ENCODE data around the gene S100A14.
"Not testable (repeated sequence)": the region's sequence is repeated elsewhere in the genome, so short reads cannot be mapped to it uniquely, and the experiment has no call there.

The S100A14 gene

DNA sequence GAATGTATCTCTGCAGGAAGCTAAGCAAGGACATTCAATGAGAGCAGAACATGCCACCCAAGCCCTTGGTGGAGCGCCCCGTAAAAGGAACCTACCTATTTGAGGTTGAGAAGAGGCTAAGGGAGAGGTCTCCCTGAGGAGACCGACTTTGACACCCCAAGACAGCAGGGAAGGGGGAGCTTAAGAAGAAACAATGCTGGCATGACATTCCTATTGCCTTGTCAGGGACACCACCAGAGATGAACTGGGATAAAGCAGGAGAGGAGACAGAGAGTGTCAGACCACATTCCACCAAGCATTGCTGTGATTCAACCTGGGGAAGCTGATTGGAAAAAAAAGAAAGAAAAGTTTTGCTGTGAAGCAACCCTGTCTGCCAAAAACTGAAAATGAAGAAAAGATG, 37.2 kb downstream of the S100A14 start:
- Histone ChIP-seq H3K9me3 (ENCODE audit: insufficient read depth, low read depth, low read length) (no peaks in the 10 kb centered on the region), H3K27me3 (ENCODE audit: insufficient read depth, low read length) (no peaks in the 10 kb centered on the region), H3K4me3 (ENCODE audit: low read length) (no peak overlapping the region), H3K4me1 (ENCODE audit: insufficient read depth, low read length) (peaks cover 6% of the 10 kb centered on the region; the same call in 1 of the 2 replicates), H3K27ac (ENCODE audit: low read length) (no peak overlapping the region), H3K9ac (ENCODE audit: low read depth, low read length) (no peak overlapping the region), H3K36me3 (ENCODE audit: insufficient read depth, low read depth, low read length) (no peaks in the 10 kb centered on the region)

GRCh38 chr1:153578490-153578889, 37.6 kb downstream of the S100A14 start:
- no peak overlapping the region for H3K4me3 ChIP-seq (ENCODE audit: low read length)

DNA sequence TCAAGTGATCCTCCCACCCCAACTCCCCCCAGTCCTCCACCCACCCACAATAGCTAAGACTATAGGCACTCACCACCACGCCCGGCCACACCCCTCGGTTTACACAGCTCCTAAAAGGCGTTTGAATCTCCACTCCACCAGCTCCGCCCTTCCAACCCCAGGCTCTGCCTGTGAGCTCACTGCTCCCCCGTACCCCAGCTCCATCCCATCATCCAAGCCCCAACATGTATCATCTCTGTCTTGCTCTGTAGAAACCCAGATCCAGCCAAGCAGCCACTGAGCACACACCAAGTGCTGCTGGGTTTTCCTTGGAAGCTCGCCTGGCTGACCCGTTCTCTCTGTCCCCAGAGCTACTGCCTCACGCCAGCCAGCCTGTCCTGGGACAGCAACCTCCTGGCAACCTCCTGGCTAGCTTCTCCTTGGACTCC, 38.5 kb downstream of the S100A14 start:
- no peaks in the 10 kb centered on the region for H3K36me3 ChIP-seq (ENCODE audit: insufficient read depth, low read depth, low read length)
- H3K9ac ChIP-seq (ENCODE audit: low read depth, low read length), result no peak overlapping the region
- no peak overlapping the region for H3K27ac ChIP-seq (ENCODE audit: low read length)

More at GRCh38 chr1:153578490-153578889, 37.6 kb downstream of the S100A14 start:
- H3K9me3 ChIP-seq (ENCODE audit: insufficient read depth, low read depth, low read length), result no peaks in the 10 kb centered on the region
- H3K4me1 ChIP-seq (ENCODE audit: insufficient read depth, low read length), result peaks cover 6% of the 10 kb centered on the region; the same call in 1 of the 2 replicates
- no peak overlapping the region for H3K9ac ChIP-seq (ENCODE audit: low read depth, low read length)
- H3K36me3 ChIP-seq (ENCODE audit: insufficient read depth, low read depth, low read length), result no peaks in the 10 kb centered on the region
- no peak overlapping the region for H3K27ac ChIP-seq (ENCODE audit: low read length)
- no peaks in the 10 kb centered on the region for H3K27me3 ChIP-seq (ENCODE audit: insufficient read depth, low read length)

DNA sequence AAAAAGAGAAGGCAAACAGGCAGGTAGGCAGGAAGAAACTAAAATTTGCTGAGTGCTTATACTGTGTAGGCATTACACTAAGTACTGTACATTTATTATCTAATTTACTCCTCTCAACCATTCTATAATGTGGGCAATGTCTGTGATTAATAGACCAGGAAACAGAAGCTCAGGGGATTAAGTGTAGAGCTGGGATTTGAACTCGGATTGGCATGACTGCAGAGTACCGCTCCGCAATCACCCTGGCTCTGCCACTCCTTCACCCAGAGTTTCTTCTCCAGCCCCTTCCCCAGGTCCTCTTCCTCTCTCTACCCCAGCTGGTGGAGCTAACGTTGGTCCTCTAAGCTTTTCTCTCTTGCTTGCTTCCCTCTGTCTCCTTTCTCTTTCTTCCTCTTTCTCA, 39.0 kb downstream of the S100A14 start:
- H3K4me1 ChIP-seq (ENCODE audit: insufficient read depth, low read length), result peaks cover 6% of the 10 kb centered on the region; the same call in 1 of the 2 replicates

More for the DNA sequence above, 38.5 kb downstream of the S100A14 start:
- no peaks in the 10 kb centered on the region for H3K27me3 ChIP-seq (ENCODE audit: insufficient read depth, low read length)
- H3K4me3 ChIP-seq (ENCODE audit: low read length), result no peak overlapping the region
- H3K4me1 ChIP-seq (ENCODE audit: insufficient read depth, low read length), result peaks cover 6% of the 10 kb centered on the region; the same call in 1 of the 2 replicates
- no peaks in the 10 kb centered on the region for H3K9me3 ChIP-seq (ENCODE audit: insufficient read depth, low read depth, low read length)

DNA sequence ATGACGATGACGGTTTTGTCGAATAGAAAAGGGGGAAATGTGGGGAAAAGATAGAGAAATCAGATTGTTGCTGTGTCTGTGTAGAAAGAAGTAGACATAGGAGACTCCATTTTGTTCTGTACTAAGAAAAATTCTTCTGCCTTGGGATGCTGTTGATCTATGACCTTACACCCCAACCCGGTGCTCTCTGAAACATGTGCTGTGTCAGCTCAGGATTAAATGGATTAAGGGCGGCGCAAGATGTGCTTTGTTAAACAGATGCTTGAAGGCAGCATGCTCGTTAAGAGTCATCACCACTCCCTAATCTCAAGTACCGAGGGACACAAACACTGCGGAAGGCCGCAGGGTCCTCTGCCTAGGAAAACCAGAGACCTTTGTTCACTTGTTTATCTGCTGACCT, 40.6 kb downstream of the S100A14 start:
- H3K36me3 ChIP-seq (ENCODE audit: insufficient read depth, low read depth, low read length); H3K9ac ChIP-seq (ENCODE audit: low read depth, low read length); H3K9me3 ChIP-seq (ENCODE audit: insufficient read depth, low read depth, low read length); H3K27ac ChIP-seq (ENCODE audit: low read length); H3K4me1 ChIP-seq (ENCODE audit: insufficient read depth, low read length); H3K27me3 ChIP-seq (ENCODE audit: insufficient read depth, low read length); H3K4me3 ChIP-seq (ENCODE audit: low read length): not testable (repeated sequence)

More for the DNA sequence above, 39.0 kb downstream of the S100A14 start:
- Histone ChIP-seq H3K4me3 (ENCODE audit: low read length) (no peak overlapping the region), H3K27ac (ENCODE audit: low read length) (no peak overlapping the region), H3K9ac (ENCODE audit: low read depth, low read length) (no peak overlapping the region), H3K9me3 (ENCODE audit: insufficient read depth, low read depth, low read length) (no peaks in the 10 kb centered on the region), H3K36me3 (ENCODE audit: insufficient read depth, low read depth, low read length) (no peaks in the 10 kb centered on the region), H3K27me3 (ENCODE audit: insufficient read depth, low read length) (no peaks in the 10 kb centered on the region)

GRCh38 chr1:153575081-153575491, 41.0 kb downstream of the S100A14 start:
- not testable (repeated sequence) for H3K27me3 ChIP-seq (ENCODE audit: insufficient read depth, low read length); H3K9me3 ChIP-seq (ENCODE audit: insufficient read depth, low read depth, low read length); H3K36me3 ChIP-seq (ENCODE audit: insufficient read depth, low read depth, low read length); H3K9ac ChIP-seq (ENCODE audit: low read depth, low read length); H3K27ac ChIP-seq (ENCODE audit: low read length); H3K4me3 ChIP-seq (ENCODE audit: low read length); H3K4me1 ChIP-seq (ENCODE audit: insufficient read depth, low read length)

GRCh38 chr1:153573351-153573750, 42.8 kb downstream of the S100A14 start:
- Histone ChIP-seq H3K27me3 (ENCODE audit: insufficient read depth, low read length) (no peaks in the 10 kb centered on the region), H3K27ac (ENCODE audit: low read length) (no peak overlapping the region), H3K36me3 (ENCODE audit: insufficient read depth, low read depth, low read length) (no peaks in the 10 kb centered on the region), H3K4me3 (ENCODE audit: low read length) (no peak overlapping the region), H3K9me3 (ENCODE audit: insufficient read depth, low read depth, low read length) (no peaks in the 10 kb centered on the region), H3K4me1 (ENCODE audit: insufficient read depth, low read length) (peaks cover 1% of the 10 kb centered on the region), H3K9ac (ENCODE audit: low read depth, low read length) (no peak overlapping the region)

DNA sequence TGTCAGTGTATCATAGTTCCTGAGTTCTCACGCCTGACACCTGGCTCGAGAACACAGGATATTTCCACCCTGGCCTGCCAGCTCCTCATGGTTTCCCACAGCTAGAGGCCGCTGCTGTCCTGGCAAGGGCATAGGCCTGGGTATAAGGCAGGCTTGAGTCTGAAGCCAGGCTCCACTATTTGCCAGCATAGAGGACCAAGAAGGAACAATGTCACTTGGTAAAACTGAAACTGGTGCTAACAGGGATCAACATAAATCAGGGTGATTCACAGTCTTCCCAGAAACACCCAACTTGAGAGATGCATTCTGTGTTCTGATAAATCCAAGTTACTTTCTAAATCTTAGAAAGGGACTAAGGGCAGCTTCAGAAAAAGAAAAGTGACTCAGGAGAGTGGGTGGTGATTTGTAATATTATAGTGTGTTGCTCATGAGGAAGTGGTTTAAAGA, 43.5 kb downstream of the S100A14 start:
- H3K4me1 ChIP-seq (ENCODE audit: insufficient read depth, low read length), result peaks cover 8% of the 10 kb centered on the region
- H3K36me3 ChIP-seq (ENCODE audit: insufficient read depth, low read depth, low read length), result no peaks in the 10 kb centered on the region
- H3K27me3 ChIP-seq (ENCODE audit: insufficient read depth, low read length), result no peaks in the 10 kb centered on the region
- no peak overlapping the region for H3K4me3 ChIP-seq (ENCODE audit: low read length)
- H3K9me3 ChIP-seq (ENCODE audit: insufficient read depth, low read depth, low read length), result no peaks in the 10 kb centered on the region
- no peak overlapping the region for H3K27ac ChIP-seq (ENCODE audit: low read length)
- no peak overlapping the region for H3K9ac ChIP-seq (ENCODE audit: low read depth, low read length)

DNA sequence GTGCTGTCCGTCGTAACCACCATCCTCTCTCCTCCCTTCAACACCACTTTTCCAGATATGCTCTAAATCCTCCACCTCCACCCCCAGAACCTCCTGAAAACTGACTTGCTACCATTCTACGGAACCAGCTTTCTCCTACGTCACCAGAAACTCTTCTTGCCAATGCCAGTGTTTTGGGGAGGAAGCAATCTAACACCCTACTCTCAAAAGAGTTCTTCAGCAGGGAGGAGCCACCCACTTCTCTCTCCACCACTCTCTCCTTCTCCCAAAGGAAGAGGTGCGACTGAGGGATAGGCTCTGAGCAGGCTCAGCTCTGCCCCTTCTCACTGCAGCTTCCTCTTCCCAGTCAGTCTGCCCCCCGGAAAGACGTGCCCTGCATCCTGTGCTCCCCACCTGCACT, 44.4 kb downstream of the S100A14 start:
- H3K9me3 ChIP-seq (ENCODE audit: insufficient read depth, low read depth, low read length), result no peaks in the 10 kb centered on the region
- H3K4me1 ChIP-seq (ENCODE audit: insufficient read depth, low read length), result peaks cover 15% of the 10 kb centered on the region
- H3K27ac ChIP-seq (ENCODE audit: low read length), result no peak overlapping the region
- no peaks in the 10 kb centered on the region for H3K36me3 ChIP-seq (ENCODE audit: insufficient read depth, low read depth, low read length)
- H3K4me3 ChIP-seq (ENCODE audit: low read length), result no peak overlapping the region
- H3K27me3 ChIP-seq (ENCODE audit: insufficient read depth, low read length), result no peaks in the 10 kb centered on the region
- no peak overlapping the region for H3K9ac ChIP-seq (ENCODE audit: low read depth, low read length)

DNA sequence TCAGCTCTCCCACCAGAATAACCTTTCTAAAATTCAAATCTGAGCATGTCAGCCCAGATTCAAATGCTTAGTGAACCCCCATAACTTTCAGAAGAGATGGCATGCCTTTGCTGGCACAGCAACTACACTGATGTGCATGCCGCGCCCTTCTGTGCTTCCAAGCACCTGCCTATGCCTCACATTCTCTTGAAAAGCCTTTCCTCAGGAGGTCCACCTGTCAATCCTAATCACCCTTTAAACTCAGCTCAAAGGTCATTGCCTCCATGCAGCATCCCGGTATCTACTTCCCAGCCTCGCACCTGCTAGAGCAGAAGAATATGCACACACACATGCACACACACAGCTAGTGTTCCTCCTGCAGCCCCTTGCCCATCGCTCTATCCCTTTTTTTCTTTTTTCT, 45.3 kb downstream of the S100A14 start:
- Histone ChIP-seq H3K9ac (ENCODE audit: low read depth, low read length) (no peak overlapping the region), H3K27me3 (ENCODE audit: insufficient read depth, low read length) (no peaks in the 10 kb centered on the region), H3K4me3 (ENCODE audit: low read length) (no peak overlapping the region), H3K27ac (ENCODE audit: low read length) (no peak overlapping the region), H3K4me1 (ENCODE audit: insufficient read depth, low read length) (peaks cover 19% of the 10 kb centered on the region), H3K36me3 (ENCODE audit: insufficient read depth, low read depth, low read length) (no peaks in the 10 kb centered on the region), H3K9me3 (ENCODE audit: insufficient read depth, low read depth, low read length) (no peaks in the 10 kb centered on the region)

DNA sequence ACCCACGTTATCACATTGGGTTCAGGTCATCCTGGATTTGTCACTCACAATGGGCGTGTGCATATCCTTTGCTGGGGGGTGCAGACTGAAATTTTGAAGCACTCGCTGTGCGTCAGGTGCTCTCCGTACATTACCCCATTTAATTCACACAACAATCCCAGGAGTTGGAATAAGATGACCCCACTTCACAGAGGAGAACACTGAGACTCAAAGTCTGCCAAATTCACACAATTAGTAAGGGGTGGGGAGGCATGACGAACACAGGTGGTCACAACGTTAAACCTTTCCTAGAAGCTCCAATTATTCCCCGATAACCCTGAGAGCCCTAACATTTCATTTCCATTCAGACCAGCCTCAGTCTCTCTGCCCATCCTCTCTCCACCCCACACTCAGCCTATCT, 46.7 kb downstream of the S100A14 start:
- Histone ChIP-seq H3K9ac (ENCODE audit: low read depth, low read length) (no peak overlapping the region), H3K9me3 (ENCODE audit: insufficient read depth, low read depth, low read length) (no peaks in the 10 kb centered on the region), H3K27me3 (ENCODE audit: insufficient read depth, low read length) (no peaks in the 10 kb centered on the region), H3K4me3 (ENCODE audit: low read length) (no peak overlapping the region), H3K27ac (ENCODE audit: low read length) (no peak overlapping the region), H3K36me3 (ENCODE audit: insufficient read depth, low read depth, low read length) (no peaks in the 10 kb centered on the region), H3K4me1 (ENCODE audit: insufficient read depth, low read length) (peaks cover 24% of the 10 kb centered on the region)

- Histone ChIP-seq H3K4me3 (ENCODE audit: low read length) (peak overlapping the region; percentile 52; the same call in 1 of the 2 replicates), H3K27me3 (ENCODE audit: insufficient read depth, low read length) (no peaks in the 10 kb centered on the region), H3K27ac (ENCODE audit: low read length) (peak overlapping the region; percentile 54), H3K9ac (ENCODE audit: low read depth, low read length) (peak overlapping the region; percentile 59; the same call in 1 of the 2 replicates), H3K9me3 (ENCODE audit: insufficient read depth, low read depth, low read length) (no peaks in the 10 kb centered on the region), H3K4me1 (ENCODE audit: insufficient read depth, low read length) (peaks cover 24% of the 10 kb centered on the region), H3K36me3 (ENCODE audit: insufficient read depth, low read depth, low read length) (no peaks in the 10 kb centered on the region)
Observed at GRCh38 chr1:153568367-153569099, 47.6 kb downstream of the S100A14 start.
